DND-41 (cell line): ENCODE results near the gene AP3D1.

Experiments
- CTCF ChIP-seq: IDR thresholded peaks from 2 replicates; pipeline ENCODE4 v1.5.1; 2012; ENCODE audit warnings: borderline replicate concordance, low read length, moderate library complexity, mild to moderate bottlenecking; ENCODE audit not compliant: poor library complexity, severe bottlenecking; ENCODE audit errors: extremely low read depth
- EZH2 ChIP-seq: IDR thresholded peaks from 3 replicates; pipeline ENCODE4 v1.6.1; 2012; ENCODE audit warnings: borderline replicate concordance, low read depth, mild to moderate bottlenecking, moderate library complexity, low read length, inconsistent platforms; ENCODE audit not compliant: severe bottlenecking

- TF ChIP-seq CTCF (no peak), EZH2 (no peak)
These were observed 61.7 kb downstream of the AP3D1 start for GRCh38 chr19:2089727-2090053.
